HG02943 (cell line): Measurements from ENCODE around the gene SULT4A1.

Experiments used
- ATAC-seq: cut with Tn5 transposase; IDR thresholded peaks from one replicate; pipeline ENCODE4 v1.9.1; 2021; ENCODE audit warnings: mild to moderate bottlenecking, low read depth, moderate library complexity; ENCODE audit not compliant: unreplicated experiment

Gene SULT4A1

GRCh38 chr22:43830931-43831560 is 31.3 kb downstream of the SULT4A1 start:
- no peak for ATAC-seq

GRCh38 chr22:43829904-43830851 is 32.1 kb downstream of the SULT4A1 start:
- no peak for ATAC-seq

GRCh38 chr22:43828998-43829782 is 33.1 kb downstream of the SULT4A1 start:
- ATAC-seq, result no peak

GRCh38 chr22:43828725-43828997 is 33.7 kb downstream of the SULT4A1 start:
- ATAC-seq, result no peak

GRCh38 chr22:43827926-43828724 is 34.2 kb downstream of the SULT4A1 start:
- no peak for ATAC-seq

- no peak for ATAC-seq
Observed at GRCh38 chr22:43827003-43827735, 35.1 kb downstream of the SULT4A1 start.

GRCh38 chr22:43826142-43827002 is 35.9 kb downstream of the SULT4A1 start:
- no peak for ATAC-seq

- no peak for ATAC-seq
Observed at GRCh38 chr22:43825651-43826050, 36.7 kb downstream of the SULT4A1 start.

- ATAC-seq, result no peak
Observed at GRCh38 chr22:43824724-43825420, 37.4 kb downstream of the SULT4A1 start.

GRCh38 chr22:43823911-43824665 is 38.2 kb downstream of the SULT4A1 start:
- ATAC-seq, result no peak

GRCh38 chr22:43823353-43823908 is 38.9 kb downstream of the SULT4A1 start:
- no peak for ATAC-seq

- no peak for ATAC-seq
Observed at GRCh38 chr22:43821606-43822425, 40.5 kb downstream of the SULT4A1 start.

GRCh38 chr22:43820651-43821305 is 41.5 kb downstream of the SULT4A1 start:
- ATAC-seq, result no peak

- no peak for ATAC-seq
Observed at GRCh38 chr22:43819931-43820640, 42.2 kb downstream of the SULT4A1 start.

GRCh38 chr22:43819421-43819921 is 42.8 kb downstream of the SULT4A1 start:
- ATAC-seq, result no peak
